Testis (tissue), 2 donors: Measurements from ENCODE around the gene MYL7.

Source experiments
- POLR2A ChIP-seq: fragments of 450-650 bp; IDR thresholded peaks from one replicate; pipeline ENCODE4 v1.6.1; 2017; ENCODE audit warnings: antibody characterized with exemption, mild to moderate bottlenecking, moderate library complexity
- TF ChIP-seq, protein P1 (sequence below), 3 experiments: fragments of 450-650 bp in 2 of 3; fragments of 200-600 bp in 1 of 3; sonication (generic) in 1 of 3; IDR thresholded peaks; one replicate each; pipeline ENCODE4 v1.5.1; 2016 to 2019; ENCODE audit warnings: antibody characterized with exemption in 3 of 3, mild to moderate bottlenecking in 2 of 3, moderate library complexity in 1 of 3

GRCh38 chr7:44128721-44129582, 12.2 kb downstream of the MYL7 start:
- TF ChIP-seq, protein P1, sequence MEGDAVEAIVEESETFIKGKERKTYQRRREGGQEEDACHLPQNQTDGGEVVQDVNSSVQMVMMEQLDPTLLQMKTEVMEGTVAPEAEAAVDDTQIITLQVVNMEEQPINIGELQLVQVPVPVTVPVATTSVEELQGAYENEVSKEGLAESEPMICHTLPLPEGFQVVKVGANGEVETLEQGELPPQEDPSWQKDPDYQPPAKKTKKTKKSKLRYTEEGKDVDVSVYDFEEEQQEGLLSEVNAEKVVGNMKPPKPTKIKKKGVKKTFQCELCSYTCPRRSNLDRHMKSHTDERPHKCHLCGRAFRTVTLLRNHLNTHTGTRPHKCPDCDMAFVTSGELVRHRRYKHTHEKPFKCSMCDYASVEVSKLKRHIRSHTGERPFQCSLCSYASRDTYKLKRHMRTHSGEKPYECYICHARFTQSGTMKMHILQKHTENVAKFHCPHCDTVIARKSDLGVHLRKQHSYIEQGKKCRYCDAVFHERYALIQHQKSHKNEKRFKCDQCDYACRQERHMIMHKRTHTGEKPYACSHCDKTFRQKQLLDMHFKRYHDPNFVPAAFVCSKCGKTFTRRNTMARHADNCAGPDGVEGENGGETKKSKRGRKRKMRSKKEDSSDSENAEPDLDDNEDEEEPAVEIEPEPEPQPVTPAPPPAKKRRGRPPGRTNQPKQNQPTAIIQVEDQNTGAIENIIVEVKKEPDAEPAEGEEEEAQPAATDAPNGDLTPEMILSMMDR (IDR thresholded peaks at IDR 0.05): no peak
- TF ChIP-seq POLR2A: no peak
